OCI-LY3 (cell line): ENCODE data around the gene LRIT3.

ENCODE experiments used
- EZH2phosphoT487 ChIP-seq: fragments of 200-600 bp; shearing (Covaris generic); IDR thresholded peaks from 2 replicates; pipeline ENCODE4 v1.6.1; 2018; ENCODE audit warnings: antibody characterized with exemption, mixed run types, low read depth
- TF ChIP-seq, protein P1 (sequence below): fragments of 200-600, 300-600 bp; sonication (generic); IDR thresholded peaks from 2 replicates; pipeline ENCODE4 v1.5.1; 2014; ENCODE audit warnings: antibody characterized with exemption, low read length, low read depth

DNA sequence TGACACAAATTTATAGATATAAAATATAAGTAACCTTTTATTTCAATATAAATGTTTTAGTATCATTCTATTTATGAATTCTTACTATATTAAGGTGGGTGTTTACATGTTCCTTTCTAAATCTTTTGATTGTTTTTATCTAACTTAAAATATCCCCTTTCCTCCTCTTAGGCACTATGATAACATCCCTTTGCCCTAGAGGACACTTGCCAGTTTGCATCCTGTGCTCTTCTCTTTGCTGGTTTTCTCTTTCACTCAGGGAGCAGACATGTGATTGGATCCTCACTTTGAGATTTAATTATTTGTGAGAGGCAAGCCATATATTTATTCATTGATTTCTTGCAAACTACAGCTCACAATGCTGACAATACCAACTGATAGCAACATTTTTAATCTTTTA is 16.2 kb downstream of the LRIT3 start:
- TF ChIP-seq, protein P1, sequence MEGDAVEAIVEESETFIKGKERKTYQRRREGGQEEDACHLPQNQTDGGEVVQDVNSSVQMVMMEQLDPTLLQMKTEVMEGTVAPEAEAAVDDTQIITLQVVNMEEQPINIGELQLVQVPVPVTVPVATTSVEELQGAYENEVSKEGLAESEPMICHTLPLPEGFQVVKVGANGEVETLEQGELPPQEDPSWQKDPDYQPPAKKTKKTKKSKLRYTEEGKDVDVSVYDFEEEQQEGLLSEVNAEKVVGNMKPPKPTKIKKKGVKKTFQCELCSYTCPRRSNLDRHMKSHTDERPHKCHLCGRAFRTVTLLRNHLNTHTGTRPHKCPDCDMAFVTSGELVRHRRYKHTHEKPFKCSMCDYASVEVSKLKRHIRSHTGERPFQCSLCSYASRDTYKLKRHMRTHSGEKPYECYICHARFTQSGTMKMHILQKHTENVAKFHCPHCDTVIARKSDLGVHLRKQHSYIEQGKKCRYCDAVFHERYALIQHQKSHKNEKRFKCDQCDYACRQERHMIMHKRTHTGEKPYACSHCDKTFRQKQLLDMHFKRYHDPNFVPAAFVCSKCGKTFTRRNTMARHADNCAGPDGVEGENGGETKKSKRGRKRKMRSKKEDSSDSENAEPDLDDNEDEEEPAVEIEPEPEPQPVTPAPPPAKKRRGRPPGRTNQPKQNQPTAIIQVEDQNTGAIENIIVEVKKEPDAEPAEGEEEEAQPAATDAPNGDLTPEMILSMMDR, result no peak
- no peak for TF ChIP-seq EZH2phosphoT487
